HL-60/S4 (cell line): ENCODE results near the gene FOS.

ENCODE experiments used
- in situ Hi-C: fragments of 300-500 bp; cut with MboI; formaldehyde crosslinking; loops from 2 replicates; pipeline ENCODE4 v1.14.3; 2022; ENCODE audit warnings: low sequenced_read_pairs

FOS gene

DNA sequence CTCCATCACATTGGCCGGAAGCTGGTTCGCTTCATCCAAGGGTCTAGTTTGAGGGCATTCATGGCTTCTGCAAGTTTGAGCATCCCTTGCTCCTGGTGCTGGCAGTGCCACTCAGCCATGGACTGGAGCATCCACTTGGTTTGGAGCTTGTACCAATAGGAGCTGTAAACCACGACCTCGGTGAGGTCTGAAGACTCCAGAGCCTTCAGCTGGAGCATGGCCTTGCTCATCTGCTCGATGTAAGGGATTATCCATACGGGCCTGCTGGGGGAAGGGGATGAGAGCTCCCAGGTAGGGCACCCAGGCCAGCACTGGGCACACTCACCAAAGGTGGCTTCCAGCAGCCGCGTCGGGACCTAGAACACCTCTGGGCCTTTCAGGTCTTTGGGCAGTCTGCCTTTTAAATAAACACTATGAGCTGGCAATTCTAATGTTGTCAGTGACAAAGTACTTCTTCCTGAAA lies 13.5 kb downstream of the FOS start:
- in situ Hi-C loops, result no loop called here

DNA sequence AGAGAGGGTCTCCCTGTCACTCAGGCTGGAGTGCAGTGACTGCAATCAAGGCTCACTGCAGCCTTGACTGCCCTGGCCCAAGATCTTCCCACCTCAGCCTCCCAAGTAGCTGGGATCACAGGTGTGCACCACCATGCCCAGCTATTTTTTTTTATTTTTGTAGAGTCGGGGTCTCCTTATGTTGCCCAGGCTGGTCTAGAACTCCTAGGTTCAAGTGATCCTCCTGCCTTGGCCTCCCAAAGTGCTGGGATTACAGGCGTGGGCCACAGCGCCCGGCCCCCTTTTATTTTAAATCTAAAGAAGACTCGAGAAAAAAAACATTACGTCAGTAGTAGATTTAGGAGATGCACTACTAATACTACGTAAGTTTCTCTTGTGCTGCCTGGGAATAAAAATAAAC lies 14.3 kb downstream of the FOS start:
- in situ Hi-C loops, result no loop called here

DNA sequence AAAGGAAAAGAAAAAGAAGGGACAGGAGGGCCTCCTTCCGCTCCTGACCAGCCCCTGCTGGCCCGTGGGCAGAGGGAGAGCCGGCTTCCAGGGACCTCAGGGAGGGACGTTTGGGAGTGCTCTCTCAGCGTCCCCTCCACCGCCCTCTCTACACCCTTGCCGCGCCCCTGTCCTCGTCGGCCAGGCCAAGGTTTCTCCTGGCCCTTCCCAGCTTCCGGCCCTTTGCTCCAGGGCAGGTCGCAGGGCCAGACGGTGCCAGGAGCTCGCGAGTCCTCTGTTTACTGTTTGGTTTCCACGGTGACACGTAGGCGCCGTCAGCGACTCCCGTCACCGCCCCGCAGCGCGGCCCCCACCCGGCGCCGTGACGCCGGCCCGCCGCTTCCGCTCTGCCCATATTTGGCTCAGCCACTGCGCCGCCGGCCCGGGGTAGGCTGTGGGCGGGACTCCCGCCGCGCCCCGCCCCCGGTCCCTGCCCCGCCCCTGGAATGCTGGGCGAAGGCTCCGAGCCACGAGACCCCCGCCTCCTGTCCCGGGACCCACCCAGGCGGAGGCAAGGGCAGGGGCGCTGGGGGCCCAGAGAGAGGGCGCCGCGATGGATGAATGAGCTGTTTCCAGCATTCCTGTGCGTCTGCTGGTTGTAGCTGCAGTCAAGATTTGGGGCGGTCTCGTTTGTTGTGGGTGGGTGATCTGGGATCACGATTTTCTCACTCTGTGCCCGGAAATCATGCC lies 15.5 kb downstream of the FOS start:
- in situ Hi-C loops, result no loop called here

DNA sequence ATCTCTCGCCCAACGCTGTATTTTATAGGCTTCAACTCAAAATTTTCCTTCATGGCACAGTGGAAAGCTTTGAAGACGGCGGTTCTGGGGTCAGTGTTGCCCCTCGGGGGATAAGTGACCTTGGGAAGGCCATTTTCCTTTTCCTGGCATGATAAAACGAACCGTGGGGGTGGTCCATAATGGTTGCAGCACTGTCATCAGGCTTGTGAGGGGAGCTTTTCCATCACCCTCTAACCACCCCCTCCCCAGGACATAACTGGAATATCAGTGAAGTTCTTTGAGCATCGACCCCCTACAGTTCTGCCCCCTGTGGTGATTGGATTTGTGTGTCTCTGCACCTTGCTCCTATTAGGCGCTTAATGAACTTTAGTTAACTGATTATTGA lies 16.0 kb downstream of the FOS start:
- in situ Hi-C loops, result no loop called here

DNA sequence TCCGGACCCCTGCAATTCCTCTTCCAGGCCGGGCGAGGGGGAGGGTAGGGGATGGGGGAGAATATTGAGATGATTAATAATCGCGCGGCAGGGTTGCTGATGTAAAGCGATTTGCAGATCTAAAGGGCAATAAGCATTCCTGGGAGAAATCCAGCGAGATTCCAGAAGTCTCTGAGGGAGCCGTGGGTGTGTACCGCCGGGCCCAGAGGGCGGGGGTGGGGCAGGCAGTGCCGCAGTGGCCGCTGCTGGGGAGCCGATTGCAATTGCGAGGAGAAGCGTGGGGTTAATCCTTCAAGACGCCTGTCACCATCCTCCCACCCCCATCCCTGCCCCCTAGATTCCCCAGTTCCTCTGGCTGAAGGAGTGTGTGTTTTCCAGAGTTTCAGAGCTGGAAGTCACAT lies 16.4 kb downstream of the FOS start:
- in situ Hi-C loops, result no loop called here

DNA sequence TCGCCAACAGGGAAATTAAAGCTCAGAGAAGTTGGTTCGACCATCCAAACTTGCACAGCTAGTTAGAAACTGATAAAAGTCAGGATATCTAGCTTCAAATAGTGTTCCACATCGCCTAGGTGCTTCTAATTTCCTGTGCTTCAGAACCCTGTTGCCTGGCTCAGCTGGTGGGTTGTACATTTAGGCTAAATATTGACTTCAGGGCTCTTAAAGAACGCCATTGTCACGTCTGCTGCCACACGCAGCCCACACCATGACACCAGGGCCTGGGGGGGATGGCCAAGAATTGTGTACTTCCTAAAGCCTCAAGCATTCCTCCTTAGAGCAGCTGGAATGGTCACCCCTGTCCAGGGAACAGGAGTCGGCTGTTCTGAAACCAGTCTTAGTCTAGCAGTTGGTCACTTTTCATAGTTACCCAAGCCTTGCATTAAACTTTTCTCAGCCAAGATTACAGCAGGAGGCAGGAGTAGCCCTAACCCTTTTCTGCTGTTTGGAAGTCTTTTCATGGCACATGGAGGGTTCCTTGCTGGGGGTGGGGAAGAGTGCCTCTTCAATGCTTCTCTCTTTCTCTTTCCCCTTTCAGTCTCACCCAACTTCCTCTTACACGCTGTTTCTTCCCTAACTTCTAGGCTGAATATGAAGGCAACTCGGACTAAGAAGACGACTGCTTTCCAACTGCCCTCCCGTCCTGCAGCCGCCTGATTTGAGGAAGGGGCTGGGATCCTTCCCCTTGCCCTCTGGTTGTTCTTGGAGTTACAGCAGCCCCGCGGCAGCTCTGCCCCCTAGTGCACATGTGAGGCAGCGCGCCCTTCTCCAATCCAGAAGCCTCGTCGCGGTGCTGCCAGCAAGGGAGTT lies 17.1 kb downstream of the FOS start:
- in situ Hi-C loops, result no loop called here

DNA sequence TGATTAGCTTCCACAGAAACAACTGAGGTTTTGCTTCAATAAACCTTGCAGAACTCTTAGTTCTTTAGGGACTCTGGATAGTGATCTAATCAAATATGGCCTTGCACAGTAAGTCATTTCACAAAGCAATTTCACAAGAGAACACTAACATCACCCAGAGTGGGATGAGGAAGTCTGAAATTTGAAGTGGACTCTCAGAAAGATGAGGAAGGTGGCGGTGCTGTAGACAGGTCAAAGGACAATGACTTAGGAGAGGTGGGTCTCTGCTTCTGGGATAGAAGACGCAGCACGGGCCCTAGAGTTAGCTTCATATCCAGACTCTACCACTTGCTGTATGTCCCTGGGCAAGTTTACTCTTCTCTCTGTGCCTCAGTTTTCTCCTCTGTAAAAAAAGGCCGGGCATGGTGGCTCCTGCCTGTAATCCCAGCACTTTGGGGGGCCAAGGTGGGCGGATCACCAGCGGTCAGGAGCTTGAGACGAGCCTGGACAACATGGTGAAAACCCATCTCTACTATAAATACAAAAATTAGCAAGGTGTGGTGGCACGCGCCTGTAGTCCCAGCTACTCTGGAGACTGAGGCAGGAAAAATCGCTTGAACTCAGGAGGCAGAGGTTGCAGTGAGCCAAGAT lies 18.9 kb downstream of the FOS start:
- in situ Hi-C loops, result no loop called here

DNA sequence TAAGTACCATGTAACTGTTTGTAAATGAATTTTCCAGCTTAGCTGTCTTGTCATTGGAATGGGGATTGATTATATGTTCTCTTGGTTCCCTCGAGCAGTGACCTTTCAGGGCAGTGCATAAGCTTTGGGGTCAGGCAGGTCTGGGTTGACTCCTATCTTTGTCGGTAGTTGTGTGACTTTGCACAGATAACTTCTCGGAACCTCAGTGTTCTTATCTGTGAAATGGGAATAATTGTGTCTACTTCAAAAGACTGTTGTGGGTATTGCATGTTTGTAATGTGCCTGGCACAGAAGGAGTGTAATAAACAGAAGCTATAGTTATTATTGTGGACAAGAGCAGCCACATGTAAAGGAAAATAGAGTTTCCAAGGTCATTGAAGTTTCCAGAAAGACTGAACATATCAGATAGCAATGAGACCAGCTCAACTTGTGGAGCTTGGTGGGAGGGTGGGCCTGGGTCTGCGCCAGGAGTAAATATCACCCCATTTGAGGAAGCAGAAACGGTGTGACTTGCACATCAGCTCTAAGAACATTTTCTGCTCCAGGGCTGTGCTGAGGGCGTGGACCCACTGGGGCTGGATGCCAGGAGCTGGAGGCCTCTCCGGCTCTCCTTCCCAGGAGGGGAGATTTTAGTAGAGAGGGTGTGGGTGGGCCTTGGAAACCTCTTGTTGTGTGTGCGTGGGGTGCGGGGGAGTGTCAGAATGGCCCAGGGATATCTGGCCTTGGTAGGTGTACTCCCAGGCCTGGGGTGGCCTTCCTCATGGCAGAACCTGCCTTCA lies 19.7 kb downstream of the FOS start:
- in situ Hi-C loops, result no loop called here

DNA sequence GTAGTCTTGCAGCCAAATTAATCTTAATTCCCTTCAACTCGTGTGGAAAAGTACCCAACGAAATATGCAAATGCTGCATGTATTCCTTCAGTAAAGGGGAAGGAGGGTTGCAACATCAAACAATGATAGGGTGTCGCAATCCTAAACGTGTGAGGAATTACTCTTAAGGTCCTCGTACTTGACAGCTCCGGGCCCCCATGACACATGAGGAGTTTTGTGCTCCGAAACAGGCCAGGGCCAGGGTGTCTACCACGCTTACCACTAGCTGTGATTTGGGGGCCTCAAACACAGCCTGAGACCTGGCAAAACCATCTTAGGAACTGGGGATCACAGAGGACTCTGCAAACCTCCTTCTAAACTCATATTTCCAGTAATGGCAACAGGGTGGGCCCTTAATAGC lies 20.4 kb downstream of the FOS start:
- in situ Hi-C loops, result no loop called here

DNA sequence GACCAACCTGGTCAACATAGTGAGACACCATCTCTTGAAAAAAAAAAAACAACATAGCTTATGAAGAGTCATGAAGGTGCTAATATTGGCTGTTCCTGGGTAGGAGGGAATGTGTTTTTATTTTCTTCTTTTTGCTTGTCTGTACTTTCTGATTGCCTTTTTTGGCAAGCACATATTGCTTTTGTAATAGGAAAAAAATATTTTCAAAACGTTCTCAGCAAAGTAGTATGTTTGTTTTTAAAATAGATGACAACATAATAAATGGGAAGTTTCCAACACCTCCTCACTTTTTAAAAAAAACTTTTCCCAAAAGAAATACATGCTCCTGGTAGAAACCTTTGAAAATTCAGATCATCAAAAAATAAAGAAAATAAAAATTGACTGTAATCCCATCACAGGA lies 20.9 kb downstream of the FOS start:
- in situ Hi-C loops, result no loop called here

DNA sequence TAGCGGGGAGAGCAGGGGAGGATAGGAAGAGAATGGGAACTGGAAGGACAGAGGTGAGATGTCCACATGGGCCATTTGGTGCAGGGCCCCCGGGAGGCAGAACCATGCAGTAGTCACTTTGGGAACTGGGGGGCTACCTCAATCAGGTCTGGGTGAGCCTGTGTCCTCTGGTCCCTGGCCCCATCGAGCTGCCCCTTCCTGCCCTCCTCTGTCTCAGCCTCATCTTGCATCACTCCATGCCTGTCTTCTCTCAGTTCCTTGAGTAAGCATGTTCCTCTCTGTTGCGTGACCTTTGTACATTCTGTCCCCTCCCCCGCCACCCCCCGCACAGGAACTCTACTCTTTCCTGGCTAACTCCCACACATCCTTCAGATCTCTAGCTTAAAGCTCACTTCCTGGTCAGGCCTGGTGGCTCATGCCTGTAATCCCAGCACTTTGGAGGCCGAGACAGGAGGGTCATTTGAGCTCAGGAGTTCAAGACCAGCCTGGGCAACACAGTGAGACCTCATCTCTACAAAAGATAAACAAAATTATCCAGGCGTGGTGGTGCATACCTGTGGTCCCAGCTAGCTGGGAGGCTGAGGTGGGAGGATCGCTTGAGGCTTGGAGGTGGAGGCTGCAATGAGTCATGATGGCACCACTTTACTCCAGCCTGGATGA lies 23.2 kb downstream of the FOS start:
- in situ Hi-C loops, result loop anchor here (5.0 to 25.0 kb wide), 4 partner anchors 136 to 364 kb away; partner anchors contain the start of gene JDP2

DNA sequence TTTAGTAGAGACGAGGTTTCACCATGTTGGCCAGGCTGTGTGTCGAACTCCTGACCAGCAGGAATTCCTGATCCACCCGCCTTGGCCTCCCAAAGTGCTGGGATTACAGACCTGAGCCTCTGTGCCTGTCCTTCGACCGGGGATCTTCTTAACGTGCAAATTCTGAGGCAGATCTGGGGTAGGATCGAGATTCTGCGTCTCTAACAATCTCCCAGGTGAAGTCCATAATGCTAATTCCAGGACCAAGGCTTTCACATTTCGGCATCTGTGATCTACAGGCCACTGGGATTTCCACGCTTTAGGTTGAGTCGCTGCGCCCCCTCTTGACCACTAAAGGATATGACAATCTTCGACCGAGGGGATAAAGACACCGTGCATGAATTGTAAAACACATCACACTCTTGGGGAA lies 24.8 kb downstream of the FOS start:
- in situ Hi-C loops, result loop anchor here (5.0 to 25.0 kb wide), 4 partner anchors 134 to 366 kb away; partner anchors contain the start of gene JDP2

DNA sequence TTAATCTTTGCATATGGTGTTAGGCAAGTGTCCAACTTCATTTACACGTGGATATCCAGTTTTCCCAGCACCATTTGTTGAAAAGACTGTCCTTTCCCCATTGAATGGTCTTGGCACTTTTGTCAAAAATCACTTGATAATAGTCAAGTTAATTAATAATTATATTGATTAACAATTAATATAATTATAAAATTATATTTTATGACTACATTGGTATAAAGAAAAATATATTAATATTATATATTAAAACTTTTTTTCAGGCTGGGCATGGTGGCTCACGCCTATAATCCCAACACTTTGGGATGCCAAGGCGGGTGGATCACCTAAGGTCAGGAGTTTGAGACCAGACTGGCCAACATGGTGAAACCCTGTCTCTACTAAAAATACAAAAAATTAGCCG lies 27.8 kb downstream of the FOS start:
- in situ Hi-C loops, result loop anchor here (10.0 to 25.0 kb wide), 3 partner anchors 131 to 369 kb away; partner anchors contain the start of gene JDP2

DNA sequence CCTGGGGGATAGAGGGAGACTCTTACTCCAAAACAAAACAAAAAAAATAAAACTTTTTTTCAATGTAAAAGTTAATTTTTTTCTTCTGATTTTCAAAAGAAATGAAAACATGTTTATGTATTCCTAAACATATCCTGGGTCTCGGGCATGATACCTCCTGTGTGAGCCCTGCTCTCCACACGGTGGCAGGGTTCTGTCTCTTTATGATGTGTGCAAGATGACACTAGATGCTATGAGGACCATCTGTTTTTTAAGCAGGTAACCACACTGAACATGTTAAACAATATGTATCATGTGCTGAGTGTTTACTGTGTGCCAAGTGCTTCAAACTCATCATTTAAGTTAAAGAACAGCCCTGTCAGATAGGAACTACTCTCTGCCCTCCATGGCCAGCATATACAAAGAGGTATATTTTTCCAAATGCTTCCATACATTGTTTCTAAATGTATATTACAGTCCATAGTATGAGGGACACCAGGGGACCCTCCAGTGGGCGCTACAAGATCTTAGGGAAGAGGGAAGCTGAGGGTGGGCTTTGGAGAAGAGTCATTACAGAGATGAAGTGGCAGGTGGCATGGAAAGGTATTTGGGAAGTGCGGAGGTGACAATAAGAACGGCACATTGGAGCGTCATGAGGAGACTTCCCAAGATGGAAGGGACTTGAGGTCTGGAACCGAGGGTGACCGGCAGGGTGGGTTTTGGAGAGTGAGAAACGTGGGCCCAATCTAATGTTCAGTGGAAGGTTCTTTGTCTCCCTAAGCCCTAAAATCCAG lies 28.5 kb downstream of the FOS start:
- in situ Hi-C loops, result loop anchor here (10.0 to 25.0 kb wide), 3 partner anchors 130 to 370 kb away; partner anchors contain the start of gene JDP2

DNA sequence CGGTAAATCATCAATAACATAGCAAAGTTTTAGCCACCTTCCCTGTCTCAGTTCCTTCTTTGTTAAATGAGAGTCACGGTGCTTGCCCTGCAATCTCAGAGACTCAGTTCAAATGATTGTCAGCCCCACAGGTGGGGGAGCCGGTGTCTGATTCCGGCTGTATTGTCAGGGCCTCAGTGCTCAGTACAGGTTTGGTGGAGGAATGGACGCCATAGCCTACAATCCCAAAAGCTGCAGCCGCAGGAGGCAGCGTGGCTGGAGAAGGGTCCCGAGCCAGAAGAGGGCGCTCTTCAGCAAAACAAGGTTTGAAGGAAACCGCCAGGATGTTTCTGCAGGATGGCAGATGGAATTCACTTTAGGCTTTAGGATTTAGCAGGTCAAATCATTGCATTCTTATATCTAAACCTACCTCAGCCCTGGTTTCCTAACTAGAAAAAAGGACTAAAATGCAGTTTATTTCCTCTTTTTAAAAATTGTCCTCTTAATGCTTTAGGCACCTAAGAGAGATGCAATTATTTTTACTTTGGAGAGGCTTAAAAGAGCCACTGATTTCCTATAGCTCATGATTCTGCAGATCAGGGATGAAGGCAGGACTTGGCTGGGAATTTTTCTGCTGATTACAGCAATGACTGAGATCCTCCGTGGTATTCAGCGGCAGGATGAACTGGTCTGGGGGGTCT lies 29.2 kb downstream of the FOS start:
- in situ Hi-C loops, result loop anchor here (10.0 to 25.0 kb wide), 3 partner anchors 129 to 371 kb away; partner anchors contain the start of gene JDP2

DNA sequence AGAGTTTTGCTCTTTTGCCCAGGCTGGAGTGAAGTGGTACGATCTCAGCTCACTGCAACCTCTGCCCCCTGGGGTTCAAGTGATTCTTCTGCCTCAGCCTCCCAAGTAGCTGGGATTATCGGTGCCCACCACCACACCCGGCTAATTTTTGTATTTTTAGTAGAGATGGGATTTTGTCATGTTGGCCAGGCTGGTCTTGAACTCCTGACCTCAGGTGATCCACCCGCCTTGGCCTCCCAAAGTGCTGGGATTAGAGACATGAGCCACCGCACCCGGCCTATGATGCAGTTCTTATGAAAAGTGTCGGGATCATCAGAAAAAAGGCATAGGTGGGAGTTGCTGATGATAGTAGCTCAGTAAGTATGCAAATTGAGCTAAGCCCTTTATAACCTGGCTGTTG lies 30.4 kb downstream of the FOS start:
- in situ Hi-C loops, result loop anchor here (10.0 to 25.0 kb wide), 3 partner anchors 128 to 372 kb away; partner anchors contain the start of gene JDP2

DNA sequence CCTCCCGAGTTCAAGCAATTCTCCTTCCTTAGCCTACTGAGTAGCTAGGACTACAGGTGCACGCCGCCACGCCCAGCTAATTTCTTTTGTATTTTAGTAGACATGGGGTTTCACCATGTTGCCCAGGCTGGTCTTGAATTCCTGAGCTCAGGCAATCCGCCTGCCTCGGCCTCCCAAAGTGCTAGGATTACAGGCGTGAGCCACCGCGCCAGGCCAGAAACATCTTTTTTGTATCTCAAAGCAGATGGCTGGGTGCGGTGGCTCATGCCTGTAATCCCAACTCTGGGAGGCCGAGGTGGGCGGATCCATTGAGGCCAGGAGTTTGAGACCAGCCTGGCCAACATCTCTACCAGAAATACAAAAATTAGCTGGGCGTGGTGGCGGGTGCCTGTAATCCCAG lies 30.9 kb downstream of the FOS start:
- in situ Hi-C loops, result loop anchor here (10.0 to 25.0 kb wide), 3 partner anchors 128 to 372 kb away; partner anchors contain the start of gene JDP2

DNA sequence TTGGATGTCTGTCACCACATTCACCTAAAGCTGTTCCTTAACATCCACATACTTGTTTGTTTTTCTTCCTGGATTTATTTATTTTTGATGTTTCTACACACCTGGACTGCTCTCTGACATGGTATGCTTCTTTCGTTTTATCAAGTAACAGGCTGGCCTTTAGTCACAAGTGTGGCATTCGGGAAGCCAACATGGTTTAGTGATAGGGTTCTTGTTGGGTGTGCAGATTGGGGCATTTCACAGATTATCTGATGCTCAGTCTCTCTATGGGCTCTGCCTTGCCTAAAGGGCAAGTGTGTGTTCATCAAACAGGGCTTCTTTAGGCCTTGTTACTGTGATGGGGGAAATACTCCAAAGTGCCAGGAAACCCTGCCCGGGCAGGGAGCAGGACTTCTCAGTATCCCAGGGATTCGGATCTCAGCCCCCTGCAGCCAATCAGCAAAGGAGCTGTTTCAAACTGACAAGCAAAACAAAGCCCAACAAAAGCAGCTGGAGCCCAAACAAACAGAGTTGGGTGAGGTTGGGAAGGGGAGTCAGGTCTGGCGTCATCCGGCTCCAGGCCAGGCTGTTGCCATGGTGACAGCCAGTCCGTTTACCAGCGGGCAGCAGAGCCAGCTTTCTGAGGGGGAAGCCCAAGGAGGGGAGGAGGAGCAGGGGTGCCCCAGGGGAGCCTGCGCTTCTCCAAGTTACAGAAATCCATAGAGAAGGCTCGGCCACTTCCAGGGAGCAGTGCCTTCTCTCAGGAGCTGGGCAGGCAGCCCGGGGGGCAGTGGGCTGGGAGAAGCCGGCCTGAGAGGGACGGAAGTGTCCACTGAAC lies 31.9 kb downstream of the FOS start:
- in situ Hi-C loops, result loop anchor here (25.0 kb wide), 2 partner anchors 127 to 373 kb away; partner anchors contain the start of gene JDP2
